Panc1 (cell line): ENCODE results near the gene SMIM15. TPM values are rescaled to one million over a fixed set of nuclear protein-coding genes. Genes with fewer than 3 reads are reported as not detected.
A peak's percentile ranks its signal among the peaks of the same experiment; 100 is the strongest.

Source experiments
- ATAC-seq: fragments of 200-7000 bp; cut with Tn5 transposase; 2 replicates; pipeline ENCODE4 v1.9.1; 2020; ENCODE audit warnings: mild to moderate bottlenecking, moderate library complexity
- BruUV-seq: library from RNA; stranded (reverse); fragments of 400-500 nt; replicated peaks from 2 replicates; lab custom pipeline; 2021; lab: Mats Ljungman, UMichigan
- CTCF ChIA-PET: fragments of 300-600 bp; sonication (Branson Sonifier 250); formaldehyde crosslinking; loops from one replicate; lab custom pipeline; 2022; ENCODE audit warnings: antibody characterized with exemption; lab: Charles Lee
- POLR2A ChIA-PET: fragments of 300-600 bp; sonication (Branson Sonifier 250); formaldehyde crosslinking; loops from one replicate; lab custom pipeline; 2022; ENCODE audit warnings: antibody characterized with exemption; lab: Charles Lee
- DNase-seq: peaks from one replicate; pipeline ENCODE4 v3.0.0-alpha.2; 2010; ENCODE audit warnings: low read depth, low spot score
- H3K27ac ChIP-seq: 2 replicates; pipeline ENCODE4 v1.5.1; 2011; ENCODE audit warnings: mild to moderate bottlenecking, low read length, inconsistent platforms
- H3K27me3 ChIP-seq: fragments of 200-500 bp; sonication (Bioruptor generic); 2 replicates; pipeline ENCODE4 v1.6.0; 2014; ENCODE audit warnings: low read length, inconsistent platforms; ENCODE audit not compliant: control insufficient read depth, insufficient read depth
- H3K36me3 ChIP-seq: fragments of 200-500 bp; sonication (Bioruptor generic); 2 replicates; pipeline ENCODE4 v1.5.1; 2014; ENCODE audit warnings: inconsistent platforms, mild to moderate bottlenecking, low read length, moderate library complexity; ENCODE audit not compliant: control insufficient read depth, insufficient read depth
- H3K4me1 ChIP-seq: 2 replicates; pipeline ENCODE4 v1.5.1; 2011; ENCODE audit warnings: inconsistent platforms, mild to moderate bottlenecking, low read length, moderate library complexity; ENCODE audit not compliant: control insufficient read depth, insufficient read depth
- H3K4me3 ChIP-seq, 2 experiments: 2 replicates each; pipeline ENCODE4 v1.5.1; 2011 to 2012; ENCODE audit warnings: low read depth in 2 of 2, low read length in 2 of 2, mild to moderate bottlenecking in 2 of 2, inconsistent platforms in 1 of 2, moderate library complexity in 1 of 2
- H3K9me3 ChIP-seq: fragments of 200-500 bp; sonication (Bioruptor generic); 2 replicates; pipeline ENCODE4 v1.5.1; 2014; ENCODE audit warnings: low read depth, mild to moderate bottlenecking, inconsistent platforms, low read length, moderate library complexity; ENCODE audit not compliant: control insufficient read depth, insufficient read depth
- POLR2AphosphoS5 ChIP-seq: IDR thresholded peaks from 2 replicates; pipeline ENCODE4 v1.6.1; 2012; ENCODE audit warnings: mild to moderate bottlenecking, low read depth, low read length, moderate library complexity
- SIN3A ChIP-seq: IDR thresholded peaks from 2 replicates; pipeline ENCODE4 v1.6.1; 2012; ENCODE audit warnings: low read depth, mild to moderate bottlenecking, low read length, moderate library complexity, borderline replicate concordance; ENCODE audit not compliant: insufficient read depth
- TCF7L2 ChIP-seq: IDR thresholded peaks from 2 replicates; pipeline ENCODE4 v1.6.1; 2011; ENCODE audit warnings: mild to moderate bottlenecking, low read depth, low read length, inconsistent platforms
- in situ Hi-C: cut with HindIII; loops from 2 replicates; pipeline ENCODE4 v1.10.0; 2016; ENCODE audit warnings: low sequenced_read_pairs, low pct_unique_long_range_greater_than_20kb
- intact Hi-C: fragments of 100-400 bp; cut with micrococcal nuclease; formaldehyde crosslinking; loops from one replicate; pipeline ENCODE4 v1.10.0; 2022; ENCODE audit not compliant: unreplicated experiment
- total RNA-seq: library from RNA; stranded (reverse); gene quantifications from one replicate; pipeline ENCODE4 v1.2.1, GENCODE V29; 2021; ENCODE audit not compliant: unreplicated experiment
- TF ChIP-seq, protein P1 (sequence below): fragments of 450-650 bp; IDR thresholded peaks from 2 replicates; pipeline ENCODE4 v1.5.1; 2017; ENCODE audit warnings: mild to moderate bottlenecking
- TF ChIP-seq, protein P2 (sequence below), 2 experiments: IDR thresholded peaks; 2 replicates each; pipeline ENCODE4 v1.6.1; 2011 to 2012; ENCODE audit warnings: low read depth in 2 of 2, control low read depth in 1 of 2, low read length in 1 of 2, mild to moderate bottlenecking in 1 of 2, moderate library complexity in 1 of 2; ENCODE audit not compliant: insufficient read depth in 1 of 2

SMIM15 gene
- total RNA-seq, 1 experiment from 2014 or later: 77.5 TPM

DNA sequence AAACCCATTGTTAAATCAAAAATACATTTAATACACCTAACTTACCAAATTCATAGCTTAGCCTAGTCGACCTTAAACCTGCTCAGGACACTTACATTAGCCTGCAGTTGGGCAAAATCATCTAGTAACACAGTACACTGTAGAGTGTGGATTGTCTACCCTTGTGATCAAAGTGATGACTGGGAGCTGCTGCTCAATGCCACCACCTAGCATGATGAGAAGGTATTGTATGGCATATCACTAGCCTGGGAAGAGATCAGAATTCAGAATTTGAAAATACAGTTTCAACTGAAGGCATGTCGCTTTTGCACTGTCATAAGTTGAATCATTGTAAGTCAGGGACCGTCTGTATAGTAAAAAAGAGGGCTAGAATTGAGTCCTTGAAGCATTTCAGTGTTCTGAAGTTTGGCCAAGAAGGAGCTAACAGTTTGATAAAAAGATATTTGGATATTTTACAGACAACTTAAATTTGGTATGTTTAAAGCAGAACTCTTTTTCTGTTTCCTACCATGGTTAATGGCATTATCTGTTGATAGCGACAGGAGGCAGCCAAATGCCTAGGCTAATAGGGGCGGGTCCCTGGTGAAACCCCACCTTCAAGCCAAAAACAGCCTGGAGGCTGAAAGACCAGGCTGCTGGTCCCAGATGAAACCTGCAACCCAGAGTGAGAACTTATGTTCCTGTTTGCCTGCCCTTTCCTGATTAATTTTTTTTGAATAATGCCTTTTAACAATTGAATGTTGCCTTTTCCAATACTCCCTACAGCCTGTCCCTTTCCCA lies 23.0 kb downstream of the SMIM15 start:
- no peaks in the 10 kb centered on the region for H3K9me3 ChIP-seq
- TF ChIP-seq, protein P1, sequence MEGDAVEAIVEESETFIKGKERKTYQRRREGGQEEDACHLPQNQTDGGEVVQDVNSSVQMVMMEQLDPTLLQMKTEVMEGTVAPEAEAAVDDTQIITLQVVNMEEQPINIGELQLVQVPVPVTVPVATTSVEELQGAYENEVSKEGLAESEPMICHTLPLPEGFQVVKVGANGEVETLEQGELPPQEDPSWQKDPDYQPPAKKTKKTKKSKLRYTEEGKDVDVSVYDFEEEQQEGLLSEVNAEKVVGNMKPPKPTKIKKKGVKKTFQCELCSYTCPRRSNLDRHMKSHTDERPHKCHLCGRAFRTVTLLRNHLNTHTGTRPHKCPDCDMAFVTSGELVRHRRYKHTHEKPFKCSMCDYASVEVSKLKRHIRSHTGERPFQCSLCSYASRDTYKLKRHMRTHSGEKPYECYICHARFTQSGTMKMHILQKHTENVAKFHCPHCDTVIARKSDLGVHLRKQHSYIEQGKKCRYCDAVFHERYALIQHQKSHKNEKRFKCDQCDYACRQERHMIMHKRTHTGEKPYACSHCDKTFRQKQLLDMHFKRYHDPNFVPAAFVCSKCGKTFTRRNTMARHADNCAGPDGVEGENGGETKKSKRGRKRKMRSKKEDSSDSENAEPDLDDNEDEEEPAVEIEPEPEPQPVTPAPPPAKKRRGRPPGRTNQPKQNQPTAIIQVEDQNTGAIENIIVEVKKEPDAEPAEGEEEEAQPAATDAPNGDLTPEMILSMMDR: peak; percentile 64
- TF ChIP-seq SIN3A: no peak
- H3K27me3 ChIP-seq: no peaks in the 10 kb centered on the region
- in situ Hi-C loops (no loop called here), intact Hi-C loops (no loop called here)
- H3K36me3 ChIP-seq: no peaks in the 10 kb centered on the region
- BruUV-seq: no TSS peak
- no peak overlapping the region for H3K27ac ChIP-seq
- DNase-seq (no peak), ATAC-seq (peak; percentile 81)
- no peak overlapping the region for H3K4me3 ChIP-seq
- CTCF ChIA-PET: interaction anchor here (0.6 kb wide), 1 partner anchor 440 kb away, joined by 6 read pairs; no protein-coding TSS in a partner anchor
- POLR2A ChIA-PET: no interaction called here
- no peaks in the 10 kb centered on the region for H3K4me1 ChIP-seq

DNA sequence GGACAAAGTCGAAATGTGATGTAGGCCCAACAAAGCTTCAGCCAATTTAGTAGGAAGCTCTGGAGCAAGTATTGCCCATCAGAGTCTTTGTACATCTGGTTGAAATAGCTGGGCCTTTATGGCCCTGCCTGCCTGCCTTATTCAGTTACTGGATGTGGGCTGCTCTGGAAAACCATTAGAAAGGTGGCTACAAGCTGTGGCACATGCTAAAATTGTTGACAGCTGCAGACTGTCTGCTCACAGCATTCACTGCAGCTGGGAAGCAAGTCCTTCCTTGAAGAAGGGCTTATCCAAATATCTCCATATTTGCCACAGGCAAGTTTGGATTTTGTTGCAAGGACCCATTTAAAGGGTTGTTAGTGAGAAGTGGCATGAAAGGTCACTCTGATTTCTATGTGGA lies 24.4 kb downstream of the SMIM15 start:
- POLR2A ChIA-PET: no interaction called here
- no peak for ATAC-seq
- DNase-seq: no peak
- Histone ChIP-seq H3K36me3 (no peaks in the 10 kb centered on the region), H3K27ac (no peak overlapping the region), H3K4me3 (no peak overlapping the region), H3K27me3 (no peaks in the 10 kb centered on the region), H3K4me1 (no peaks in the 10 kb centered on the region), H3K9me3 (no peaks in the 10 kb centered on the region)
- in situ Hi-C loops: no loop called here
- intact Hi-C loops: no loop called here
- TF ChIP-seq TCF7L2 (no peak), POLR2AphosphoS5 (no peak), SIN3A (no peak)
- TF ChIP-seq, protein P1: no peak
- TF ChIP-seq, protein P2, sequence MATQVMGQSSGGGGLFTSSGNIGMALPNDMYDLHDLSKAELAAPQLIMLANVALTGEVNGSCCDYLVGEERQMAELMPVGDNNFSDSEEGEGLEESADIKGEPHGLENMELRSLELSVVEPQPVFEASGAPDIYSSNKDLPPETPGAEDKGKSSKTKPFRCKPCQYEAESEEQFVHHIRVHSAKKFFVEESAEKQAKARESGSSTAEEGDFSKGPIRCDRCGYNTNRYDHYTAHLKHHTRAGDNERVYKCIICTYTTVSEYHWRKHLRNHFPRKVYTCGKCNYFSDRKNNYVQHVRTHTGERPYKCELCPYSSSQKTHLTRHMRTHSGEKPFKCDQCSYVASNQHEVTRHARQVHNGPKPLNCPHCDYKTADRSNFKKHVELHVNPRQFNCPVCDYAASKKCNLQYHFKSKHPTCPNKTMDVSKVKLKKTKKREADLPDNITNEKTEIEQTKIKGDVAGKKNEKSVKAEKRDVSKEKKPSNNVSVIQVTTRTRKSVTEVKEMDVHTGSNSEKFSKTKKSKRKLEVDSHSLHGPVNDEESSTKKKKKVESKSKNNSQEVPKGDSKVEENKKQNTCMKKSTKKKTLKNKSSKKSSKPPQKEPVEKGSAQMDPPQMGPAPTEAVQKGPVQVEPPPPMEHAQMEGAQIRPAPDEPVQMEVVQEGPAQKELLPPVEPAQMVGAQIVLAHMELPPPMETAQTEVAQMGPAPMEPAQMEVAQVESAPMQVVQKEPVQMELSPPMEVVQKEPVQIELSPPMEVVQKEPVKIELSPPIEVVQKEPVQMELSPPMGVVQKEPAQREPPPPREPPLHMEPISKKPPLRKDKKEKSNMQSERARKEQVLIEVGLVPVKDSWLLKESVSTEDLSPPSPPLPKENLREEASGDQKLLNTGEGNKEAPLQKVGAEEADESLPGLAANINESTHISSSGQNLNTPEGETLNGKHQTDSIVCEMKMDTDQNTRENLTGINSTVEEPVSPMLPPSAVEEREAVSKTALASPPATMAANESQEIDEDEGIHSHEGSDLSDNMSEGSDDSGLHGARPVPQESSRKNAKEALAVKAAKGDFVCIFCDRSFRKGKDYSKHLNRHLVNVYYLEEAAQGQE (IDR thresholded peaks at IDR 0.05; ENCODE audit: insufficient read depth in 1 of 2, low read depth in 2 of 2, low read length in 1 of 2): no peak
- CTCF ChIA-PET: no interaction called here
- BruUV-seq: no TSS peak
